ENCODE measurements around the gene HLA-B.

HLA-B gene

DNA sequence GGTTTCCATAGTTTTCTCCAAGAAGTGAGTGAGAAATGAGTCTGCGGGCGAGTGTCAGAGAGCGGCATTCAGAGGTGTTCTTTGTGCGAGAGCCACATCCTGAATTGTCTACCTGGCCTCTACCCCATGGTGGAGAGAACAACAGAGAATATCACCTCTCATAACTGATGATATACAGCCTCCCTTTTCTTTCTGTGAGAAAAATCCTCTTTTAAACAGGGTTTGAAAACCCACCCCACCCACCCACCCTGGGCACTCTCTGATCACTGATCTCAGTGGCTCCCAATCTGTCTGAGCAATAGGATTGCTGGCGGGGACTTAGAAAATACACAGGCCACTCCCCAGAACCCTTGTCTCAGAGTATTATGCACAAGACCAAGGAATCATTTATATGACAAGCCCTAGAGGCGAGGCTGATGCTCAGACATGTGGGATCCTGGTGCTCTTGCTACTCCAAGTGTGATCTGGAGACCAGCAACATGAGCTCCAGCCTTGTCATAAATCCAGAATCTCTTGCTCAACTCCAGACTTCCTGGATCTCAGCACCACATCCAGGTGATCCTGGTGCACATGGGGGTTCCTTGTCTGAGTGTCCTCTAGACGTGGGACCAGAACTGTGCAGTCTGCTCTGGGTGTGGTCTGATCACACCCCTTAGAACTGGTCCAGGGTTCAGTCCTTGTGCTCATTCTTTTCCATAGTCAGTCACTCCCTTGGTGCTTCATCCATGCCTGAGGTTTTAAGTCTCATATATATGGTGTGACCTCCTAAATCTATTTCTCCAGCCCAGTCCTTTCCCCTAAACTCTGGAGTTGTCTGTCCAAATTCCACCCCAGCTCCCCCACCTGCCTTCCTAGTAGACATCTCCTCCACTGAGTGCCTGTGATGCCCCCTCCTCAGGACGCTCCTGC, 5.3 kb downstream of the HLA-B start:
- no peak for DNase-seq

DNA sequence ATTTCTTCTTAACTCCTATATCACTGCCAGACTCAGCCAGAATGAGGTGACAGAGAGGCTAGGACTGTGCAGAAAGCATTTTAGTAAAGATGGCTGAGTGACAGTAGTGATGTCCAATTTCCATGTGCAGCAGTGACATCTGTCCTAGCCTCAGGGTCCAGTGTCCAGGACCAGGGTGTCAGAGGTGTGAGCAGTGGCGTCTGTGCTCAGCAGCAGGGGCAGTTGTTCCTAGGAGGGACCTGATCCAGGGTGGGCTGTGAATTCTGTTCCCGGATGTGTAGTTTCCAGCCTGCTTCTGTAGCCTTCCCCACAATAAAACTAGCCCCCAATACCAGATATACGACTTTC, 6.0 kb downstream of the HLA-B start:
- DNase-seq: no peak

DNA sequence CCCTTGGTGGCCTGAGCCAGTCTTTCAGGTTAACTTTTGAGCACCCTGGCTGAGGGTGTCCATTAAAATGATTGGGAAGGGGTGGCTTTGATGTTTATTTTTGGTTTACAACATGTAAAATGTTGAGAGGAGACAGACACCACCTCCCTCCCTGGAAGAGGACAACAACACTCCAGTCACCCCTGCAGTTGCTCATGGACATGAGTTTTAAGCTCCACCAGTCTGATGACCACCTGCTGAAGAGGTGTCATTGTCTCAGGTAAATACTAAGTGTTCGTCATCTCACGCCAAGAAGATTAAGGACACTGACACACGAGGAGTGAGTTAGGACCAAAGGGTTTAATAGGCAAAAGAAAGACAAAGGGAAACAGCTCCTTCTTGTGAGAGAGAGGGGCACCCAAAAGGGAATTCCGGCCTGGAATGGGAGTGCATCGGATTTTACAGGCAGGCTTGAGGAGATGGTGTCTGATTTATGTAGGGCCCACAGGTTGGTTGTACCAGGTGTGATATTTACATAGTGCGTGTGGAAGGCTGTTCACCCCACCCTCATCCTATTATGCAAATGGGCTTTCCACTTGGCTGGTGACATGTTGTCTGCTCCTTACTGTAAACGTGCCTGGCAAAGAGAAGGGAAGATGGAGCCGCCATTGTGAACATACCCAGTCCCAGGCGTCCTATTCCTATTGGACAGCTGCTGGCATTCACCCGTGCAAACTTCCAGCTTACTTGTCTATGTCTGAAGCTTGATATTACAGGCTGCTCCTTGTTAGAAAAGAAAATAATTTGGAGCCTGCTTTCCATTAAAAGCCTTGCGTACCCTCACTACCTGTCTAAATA, 6.6 kb downstream of the HLA-B start:
- no peak for DNase-seq

DNA sequence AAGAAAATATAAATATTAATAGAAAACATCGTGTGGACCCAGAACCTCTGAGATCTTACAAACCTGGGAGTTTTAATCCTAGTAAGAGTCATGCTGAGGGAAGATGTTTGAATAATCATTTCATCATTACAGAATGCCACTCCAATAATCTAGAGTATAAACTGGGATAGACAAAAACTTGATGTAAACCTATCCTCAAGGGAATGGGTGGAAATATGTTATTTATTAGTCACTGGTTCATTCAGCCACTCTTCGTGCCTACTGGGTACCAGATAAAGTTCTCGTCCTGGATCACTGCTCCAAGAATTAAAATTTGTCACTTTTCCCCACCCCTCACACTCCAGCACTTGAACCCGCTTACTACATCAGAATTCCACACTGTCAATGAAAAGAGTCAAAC, 7.7 kb downstream of the HLA-B start:
- DNase-seq: no peak

DNA sequence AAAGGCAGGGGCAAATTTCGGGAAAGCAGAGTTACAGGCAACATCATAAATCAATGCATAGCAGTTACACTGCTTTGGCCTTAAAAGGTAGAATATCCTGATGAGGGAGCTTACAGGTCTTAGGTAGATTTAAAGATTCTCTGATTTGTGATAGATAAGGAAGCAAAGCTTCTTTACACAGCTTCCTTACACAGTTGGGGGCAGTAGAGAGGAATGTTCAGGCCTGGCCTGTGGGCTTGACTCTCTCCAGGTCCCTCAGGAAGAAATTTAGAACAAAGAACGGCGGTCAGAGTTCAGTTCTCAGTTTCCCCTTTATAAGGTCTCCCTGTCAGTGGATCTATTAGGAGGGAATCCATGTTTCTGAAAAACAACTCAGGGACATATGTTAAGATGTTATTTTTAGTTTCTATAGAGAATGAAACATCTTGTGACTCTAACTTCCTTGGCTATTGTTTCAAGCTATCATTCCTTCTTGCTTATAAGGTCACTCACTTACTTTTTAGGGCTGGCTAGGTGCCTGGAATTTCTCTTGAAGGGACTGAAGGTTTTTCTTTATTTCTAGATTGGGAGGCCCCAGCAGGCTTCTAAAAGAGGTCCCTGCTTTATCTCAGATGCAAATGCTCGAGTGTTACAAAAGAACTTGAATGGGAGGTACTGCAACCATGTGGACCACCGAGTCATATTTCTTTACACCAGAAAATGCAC, 11.8 kb downstream of the HLA-B start:
- DNase-seq: no peak

DNA sequence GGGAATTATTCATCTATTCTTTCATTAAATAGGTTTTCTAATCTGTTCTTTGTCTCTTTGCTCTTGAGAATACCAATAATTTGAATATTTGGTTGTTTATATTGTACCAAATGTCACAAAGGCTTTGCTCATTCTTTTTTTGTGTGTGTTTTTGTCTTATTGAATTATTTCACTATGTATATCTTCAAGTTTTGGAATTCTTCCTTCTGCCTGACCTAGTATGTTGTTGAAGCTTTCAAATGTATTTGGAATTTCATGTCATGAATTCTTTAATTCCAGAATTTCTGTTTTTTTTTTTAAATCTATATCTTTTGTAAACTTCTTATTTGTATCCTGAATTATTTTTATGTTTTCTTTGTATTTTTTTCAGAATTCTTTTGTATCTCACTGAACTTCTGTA, 16.8 kb downstream of the HLA-B start:
- DNase-seq: no peak

DNA sequence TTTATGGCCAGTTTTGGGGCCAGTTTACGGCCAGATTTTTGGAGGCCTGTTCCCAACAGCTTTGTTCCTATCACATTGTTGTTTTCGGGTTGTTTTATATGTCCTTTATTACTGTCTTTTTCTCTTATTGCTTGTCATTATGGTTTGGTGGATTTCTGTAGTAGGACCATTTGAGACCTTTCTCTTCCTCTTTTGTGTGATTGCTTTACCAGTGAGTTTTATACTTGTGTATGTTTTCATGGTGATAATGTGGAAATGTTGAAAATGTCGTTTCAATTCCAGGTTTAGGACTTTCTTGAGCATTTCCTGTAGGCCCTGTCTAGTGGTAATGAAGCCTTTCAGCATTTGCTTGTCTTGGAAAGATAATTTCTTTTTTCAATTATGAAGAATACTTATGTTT, 17.8 kb downstream of the HLA-B start:
- no peak for DNase-seq

DNA sequence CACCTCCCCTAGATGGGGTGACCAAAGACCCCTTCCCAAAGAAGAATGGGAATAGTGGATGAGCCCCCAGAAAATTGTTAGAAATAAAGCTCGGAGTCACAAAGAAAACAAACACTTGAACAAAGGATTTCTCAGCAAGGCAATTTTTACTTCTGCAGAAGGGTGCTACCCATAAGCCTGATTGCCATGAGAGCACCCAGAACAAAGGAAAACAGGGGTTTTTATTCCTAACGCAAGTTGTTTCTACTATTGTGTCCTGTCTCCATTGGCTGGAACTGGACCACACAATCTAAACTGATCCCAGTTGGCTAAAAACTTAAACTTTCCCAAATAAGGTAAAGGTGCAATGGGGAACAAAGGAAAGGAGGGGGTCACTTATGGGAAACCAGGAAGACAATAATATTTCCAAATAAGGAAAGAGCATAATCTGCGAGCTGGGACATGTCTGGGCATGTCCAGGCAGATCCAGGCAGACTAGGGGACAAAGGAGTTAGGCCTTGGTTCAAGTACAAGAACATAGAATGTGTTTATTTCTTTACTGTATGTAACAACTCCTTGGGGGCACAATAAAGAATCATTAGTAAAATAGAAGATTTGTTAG, 20.0 kb downstream of the HLA-B start:
- DNase-seq: no peak

DNA sequence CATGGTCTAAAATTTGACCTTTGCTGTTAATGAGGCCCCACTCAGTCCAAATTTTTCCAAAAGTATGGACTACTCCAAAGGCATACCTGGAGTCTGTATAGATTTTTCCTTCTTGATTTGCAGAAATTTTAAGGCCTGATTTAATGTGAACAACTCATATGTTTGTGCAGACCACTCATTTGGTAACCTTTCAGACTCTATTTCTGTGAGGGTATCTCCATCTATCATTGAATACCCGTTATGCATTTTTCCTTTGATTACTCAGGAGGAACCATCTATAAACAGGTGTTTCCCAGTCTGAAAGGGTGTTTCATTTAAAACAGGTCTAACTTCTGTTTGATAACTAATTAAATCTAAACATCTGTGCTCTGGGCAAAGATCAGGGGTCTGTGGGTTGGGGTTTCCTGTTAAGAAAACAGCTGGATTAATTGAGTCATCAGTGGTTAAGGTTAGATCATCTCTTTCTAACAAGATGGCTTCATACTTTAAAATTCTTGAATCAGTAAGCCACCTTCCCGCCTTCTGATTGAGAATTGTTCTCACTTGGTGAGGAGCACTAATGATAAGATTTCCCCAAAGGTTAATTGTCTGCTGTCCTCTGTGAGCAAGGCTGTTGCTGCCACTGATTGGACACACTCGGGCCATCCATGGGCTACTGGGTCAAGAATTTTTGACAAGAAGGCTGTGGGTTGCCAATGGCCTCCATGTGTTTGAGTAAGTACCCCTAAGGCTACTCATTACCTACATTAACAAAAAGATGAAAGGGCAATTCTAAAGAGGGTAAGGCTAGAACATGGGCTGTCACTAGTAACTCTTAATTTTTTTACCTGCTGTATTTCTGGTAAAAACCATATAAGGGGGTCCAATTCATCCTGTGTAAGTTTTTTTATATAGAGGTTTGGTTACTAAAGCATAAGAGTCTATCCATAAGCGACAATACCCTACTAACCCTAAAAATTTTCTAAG, 24.1 kb downstream of the HLA-B start:
- peak in 1 of 2 experiments; percentile 10 for DNase-seq

DNA sequence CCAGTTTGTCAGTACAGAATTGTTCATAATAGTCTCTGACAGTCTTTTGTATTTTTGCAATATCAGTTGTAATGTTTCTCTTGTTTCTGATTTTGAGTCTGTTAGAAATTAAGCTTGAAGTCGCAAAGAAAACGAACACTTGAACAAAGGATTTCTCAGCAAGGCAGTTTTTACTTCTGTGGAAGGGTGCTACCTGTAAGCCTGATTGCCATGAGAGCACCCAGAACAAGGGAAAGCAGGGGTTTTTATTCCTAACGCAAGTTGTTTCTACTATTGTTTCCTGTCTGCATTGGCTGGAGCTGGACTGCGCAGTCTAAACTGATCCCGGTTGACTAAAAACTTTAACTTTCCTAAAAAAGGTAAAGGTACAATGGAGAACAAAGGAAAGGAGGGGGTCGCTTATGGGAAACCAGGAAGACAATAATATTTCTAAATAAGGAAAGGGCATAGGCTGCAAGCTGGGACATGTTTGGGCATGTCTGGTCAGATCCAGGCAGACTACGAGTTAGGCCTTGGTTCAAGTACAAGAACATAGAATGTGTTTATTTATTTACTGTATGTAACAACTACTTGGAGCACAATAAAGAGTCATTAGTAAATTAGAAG, 28.5 kb downstream of the HLA-B start:
- DNase-seq: no peak

DNA sequence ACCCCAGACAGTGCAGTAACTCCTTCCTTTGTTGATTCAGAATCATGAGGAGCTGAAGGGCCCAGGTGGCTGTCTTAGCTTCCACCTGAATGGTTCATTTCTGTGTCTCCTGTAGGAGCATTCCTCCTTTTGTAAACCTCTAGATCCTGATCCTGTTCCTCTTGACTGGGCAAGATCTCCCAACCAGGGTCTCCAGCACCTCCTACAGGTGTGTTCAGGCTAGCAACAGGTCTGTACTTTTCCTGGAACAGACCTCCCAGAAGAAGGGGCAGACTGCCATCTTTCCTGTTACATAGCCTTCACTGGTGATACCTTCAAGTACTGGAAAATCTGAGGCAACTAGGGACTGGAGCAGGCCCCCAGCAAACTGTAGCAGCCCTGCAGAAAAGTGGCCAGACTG, 35.2 kb downstream of the HLA-B start:
- no peak for DNase-seq

DNA sequence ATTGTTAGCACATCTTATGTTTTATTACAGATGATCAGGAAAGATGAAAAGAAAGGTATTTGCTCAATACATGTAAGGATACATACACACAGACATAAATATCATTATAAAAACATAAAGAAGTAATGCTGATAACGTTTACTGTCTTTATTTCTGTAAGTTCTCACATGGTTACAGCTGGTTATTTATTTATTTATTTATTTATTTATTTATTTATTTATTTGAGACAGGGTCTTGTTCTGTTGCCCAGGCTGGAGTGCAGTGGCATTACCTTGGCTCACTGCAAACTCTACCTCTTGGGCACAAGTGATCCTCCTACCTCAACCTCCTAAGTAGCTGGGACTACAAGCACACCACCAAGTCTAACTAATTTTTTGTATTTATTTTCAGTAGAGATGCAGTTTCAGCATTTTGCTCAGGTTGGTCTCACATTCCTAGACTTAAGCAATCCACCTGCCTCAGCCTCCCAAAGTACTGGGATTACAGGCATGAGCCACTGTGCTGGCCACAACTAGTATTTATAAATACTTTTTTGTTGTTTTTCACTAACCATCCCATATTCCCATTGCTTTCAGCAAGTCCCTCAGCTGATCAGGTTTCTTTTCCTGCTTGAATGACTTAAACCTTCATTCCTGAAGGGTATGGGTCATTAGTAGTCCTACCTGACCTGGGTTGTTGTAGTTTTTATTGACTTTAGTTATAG, 35.8 kb downstream of the HLA-B start:
- DNase-seq: no peak

DNA sequence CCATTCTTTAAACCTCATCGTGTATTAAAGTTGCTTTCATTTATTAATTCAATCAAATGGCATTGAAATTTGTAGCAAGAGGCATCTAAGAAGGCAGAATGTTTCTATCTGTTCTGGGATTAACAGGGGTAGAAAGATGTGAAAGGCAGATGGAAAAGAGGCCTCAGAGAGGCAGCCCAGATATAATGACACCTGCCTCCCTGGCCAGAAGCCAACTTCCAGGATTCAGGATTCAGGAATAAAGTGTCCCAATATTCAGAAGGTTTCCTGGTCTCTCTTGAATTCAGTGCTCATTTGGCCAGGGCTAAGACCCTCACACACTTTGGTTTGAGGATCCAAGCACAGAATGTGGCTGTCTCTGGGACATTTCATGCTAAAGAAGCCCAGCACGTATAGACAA, 39.9 kb downstream of the HLA-B start:
- DNase-seq: no peak

DNA sequence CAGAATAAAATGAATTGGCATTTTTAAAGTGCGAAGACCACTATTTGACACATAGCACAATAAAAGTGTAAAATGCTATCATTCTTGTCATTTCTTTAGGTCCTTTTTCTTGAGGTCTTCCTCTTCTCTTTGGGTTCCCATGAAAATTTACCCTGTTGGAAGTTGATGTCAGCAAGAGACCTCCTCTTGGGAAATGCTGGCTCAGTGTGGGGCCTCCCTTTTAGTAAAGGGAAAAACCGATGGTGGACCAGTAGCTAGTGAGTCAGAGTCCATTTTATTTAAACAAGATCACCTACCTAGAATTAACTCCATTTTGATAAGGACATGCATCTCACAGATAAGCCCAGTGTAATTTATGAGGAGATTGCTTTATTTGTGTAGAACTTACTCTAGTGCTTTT, 47.3 kb downstream of the HLA-B start:
- DNase-seq: no peak

DNA sequence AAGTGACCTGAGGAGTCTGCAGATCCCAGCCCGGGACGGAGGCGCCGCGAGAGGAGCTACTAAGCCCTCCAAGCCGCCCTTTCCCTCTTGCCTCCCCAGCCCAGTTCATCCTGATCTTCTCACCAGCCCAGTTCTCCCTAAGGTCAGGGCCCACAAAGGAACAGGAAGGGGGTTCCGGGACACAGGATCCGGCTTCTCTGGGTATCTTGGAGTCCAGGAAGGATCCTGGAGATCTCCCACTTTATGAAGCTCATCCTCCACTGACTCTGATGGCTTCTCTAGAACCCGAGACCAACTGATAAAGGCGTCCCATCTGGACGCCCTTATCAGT, 48.2 kb downstream of the HLA-B start:
- DNase-seq: no peak

DNA sequence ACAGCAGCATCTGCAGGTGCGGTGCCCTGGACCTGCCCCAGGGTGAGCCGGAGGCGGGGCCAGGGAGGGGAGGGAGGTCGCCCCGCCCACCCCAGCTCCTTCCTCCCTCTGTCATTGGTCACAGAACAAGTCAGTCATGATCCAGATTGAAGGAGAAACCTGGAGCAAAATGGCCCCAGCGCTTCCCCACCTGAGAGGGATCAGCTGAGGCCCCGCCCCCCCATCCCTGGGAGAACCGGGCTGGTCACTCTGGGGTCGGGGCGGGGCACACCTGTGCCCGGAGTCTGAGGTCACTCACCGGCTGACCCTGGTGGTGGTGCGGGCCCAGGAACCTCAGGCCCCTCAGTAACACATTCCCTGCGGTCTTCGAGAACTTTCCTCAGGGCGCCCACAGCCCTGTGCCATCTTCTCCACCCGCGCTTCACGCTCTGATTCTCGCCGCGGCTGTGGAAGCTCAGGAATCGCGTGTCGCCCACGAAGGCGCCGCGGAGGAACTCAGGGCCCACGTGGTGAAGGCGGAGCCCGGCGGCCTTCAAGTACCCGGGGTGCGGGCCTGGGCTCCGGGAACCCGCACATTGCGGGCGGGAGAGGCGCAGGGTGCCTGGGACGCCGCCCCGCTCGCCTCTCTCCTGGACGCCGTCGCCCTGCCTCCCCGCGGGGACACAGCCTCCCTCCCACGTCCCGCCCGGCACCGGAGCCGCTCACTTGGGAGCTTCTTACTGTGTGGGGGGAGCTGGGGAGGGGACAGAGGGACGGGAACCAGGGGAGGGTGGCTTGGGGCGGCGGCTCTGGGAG, 48.7 kb downstream of the HLA-B start:
- DNase-seq: no peak

DNA sequence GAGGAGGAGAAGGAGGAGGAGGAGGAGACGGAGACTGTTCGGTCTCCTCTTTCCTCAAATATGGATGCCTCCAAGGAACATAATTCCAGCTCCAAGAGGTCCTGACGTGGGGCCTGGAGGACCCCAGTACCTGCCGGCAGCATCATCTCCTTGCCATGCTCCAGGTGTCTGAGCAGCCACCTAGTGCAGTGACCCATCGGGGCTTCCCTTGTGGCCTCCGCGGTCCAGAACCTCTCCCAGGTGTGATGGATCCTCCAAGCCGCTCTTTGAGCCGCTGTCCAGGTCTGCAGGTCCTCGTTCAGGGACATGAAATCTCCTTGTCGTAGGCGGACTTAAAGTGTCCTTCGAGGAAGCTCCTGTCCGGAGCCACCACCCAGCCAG, 49.3 kb downstream of the HLA-B start:
- DNase-seq: no peak

DNA sequence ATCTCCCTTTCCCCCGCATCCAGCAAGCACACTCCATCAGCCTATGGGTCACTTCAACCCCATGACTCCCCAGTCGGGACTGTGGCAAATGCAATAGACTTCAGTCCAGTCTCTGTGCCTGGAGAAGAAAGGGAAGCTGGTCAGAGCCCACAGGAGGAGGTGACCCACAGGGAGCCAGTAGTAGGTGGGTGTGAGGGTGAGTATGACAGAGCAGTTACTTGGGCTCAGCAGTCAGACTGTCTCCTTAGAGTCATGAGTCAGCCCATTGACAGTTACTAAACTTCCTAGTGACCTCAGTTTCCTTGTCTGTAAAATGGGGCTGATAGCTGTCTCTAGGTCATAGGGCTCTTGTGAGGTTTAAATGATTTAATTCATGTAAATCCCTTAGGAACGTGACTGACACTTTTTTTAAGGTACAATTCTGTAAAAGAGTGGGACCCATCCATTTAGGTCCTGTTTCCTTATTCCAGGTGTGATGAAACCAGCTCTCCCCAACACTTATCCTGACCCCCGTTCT, 51.2 kb downstream of the HLA-B start:
- DNase-seq: no peak

DNA sequence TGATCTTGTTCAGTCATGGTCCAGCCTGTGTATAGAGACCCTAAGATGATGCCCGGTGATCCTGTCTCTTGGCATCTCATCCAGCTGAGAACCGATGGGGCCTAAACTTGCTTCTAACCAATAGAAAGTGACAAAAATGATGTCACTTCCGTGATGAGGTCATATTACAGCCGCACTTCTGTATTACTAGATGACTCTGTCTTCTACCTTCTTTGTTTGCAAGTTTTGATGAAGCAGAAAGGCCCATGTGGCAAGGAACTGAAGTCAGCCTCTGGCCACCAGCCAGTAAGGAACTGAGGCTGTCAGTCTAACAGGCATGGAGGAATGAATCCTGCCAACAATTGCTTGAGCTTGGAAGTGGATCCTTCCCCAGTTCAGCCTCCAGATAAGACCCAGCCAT, 52.3 kb downstream of the HLA-B start:
- no peak for DNase-seq

All from AML-193 (cell line).